GDM1 (cell line): ENCODE results near the gene SMPX.

Experiments
- DNase-seq: peaks from one replicate; lab custom pipeline; 2025; lab: John Stamatoyannopoulos, UW

The SMPX gene

GRCh38 chrX:21711848-21712197 is 46.1 kb downstream of the SMPX start:
- DNase-seq, result no peak

- no peak for DNase-seq
These were observed 46.6 kb downstream of the SMPX start for GRCh38 chrX:21711129-21711847.

GRCh38 chrX:21708116-21708515 is 49.8 kb downstream of the SMPX start:
- DNase-seq, result no peak

- no peak for DNase-seq
These were observed 52.7 kb downstream of the SMPX start for GRCh38 chrX:21705225-21705624.

- DNase-seq, result no peak
These were observed 55.2 kb downstream of the SMPX start for GRCh38 chrX:21702725-21703124.

- no peak for DNase-seq
These were observed 56.9 kb downstream of the SMPX start for GRCh38 chrX:21700967-21701366.

DNA sequence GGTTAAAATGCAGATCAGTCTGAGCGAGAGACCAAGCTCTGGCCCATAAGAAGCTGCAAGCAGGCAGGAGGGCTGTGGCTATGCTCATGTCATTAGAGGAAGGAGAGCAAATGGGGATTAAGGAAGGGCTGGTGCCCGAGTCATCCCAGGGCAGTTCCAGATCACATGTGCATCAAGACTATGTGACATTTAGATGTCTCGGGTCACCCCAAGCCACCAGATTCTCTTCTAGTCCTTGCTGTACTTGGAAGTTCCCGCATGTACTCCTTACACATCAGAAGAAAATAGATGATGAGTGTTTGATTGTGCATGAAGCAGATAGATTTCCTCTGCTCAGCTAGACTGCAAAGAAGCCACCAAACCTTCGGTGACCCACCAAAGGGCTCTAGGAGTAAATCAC is 57.6 kb downstream of the SMPX start:
- no peak for DNase-seq

GRCh38 chrX:21699136-21699535 is 58.8 kb downstream of the SMPX start:
- no peak for DNase-seq

DNA sequence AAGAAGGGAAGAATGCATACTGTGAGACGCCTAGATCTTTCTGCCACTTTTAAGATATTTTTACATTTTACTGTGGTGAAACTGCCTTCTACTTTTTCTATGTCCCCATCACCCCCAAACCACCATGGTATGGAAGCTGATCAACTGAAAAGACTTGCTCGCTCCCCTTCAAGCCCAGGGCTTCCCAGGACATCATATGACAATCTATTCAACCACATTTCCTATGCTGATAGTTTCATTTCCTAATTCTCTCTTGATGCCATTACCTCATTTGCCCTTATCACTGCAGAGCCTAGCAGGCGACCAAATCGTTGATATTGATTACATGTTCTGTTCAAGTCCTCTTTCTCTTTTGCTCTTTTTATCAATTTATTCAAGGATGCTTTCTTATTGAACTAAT is 59.6 kb downstream of the SMPX start:
- DNase-seq, result no peak

DNA sequence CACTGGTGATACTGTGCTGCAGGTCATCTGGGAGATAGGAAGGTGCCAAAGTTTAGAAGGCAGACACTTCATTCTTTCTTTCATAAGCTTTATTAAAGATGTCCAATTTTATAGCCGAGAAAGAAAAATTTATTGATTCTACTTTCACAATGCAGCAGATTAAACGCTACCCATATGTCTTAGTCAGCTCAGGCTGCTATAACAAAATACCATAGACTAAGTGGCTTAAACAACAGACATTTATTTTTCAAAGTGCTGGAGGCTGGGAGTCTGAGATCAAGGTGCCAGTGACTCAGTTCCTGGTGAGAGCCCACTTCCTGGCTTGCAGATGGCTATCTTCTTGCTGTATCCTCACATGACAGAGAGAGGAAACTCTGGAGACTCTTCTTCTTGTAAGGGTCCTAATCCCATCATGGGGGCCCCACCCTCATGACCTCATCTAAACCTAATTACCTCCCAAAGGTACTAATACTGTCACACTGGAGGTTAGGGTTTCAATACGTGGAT is 66.4 kb downstream of the SMPX start:
- DNase-seq, result no peak

DNA sequence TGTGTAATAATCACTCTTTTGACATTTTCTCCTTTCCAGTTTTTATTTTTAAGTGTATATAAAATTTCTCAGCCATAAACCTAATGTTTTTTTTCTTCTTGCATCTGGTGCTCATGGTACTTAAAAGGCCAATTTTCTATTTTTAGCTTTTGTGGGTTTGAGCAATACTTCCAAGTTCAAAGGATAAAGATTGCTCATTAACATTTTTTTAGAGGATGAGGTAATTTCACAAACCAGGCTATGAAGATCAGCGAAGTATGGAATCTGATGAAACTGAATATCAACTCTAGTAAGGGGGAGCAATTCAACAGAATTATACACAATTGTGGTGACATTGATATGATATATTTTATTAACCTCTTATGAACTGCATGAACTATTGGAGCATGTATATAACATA is 74.0 kb downstream of the SMPX start:
- no peak for DNase-seq

DNA sequence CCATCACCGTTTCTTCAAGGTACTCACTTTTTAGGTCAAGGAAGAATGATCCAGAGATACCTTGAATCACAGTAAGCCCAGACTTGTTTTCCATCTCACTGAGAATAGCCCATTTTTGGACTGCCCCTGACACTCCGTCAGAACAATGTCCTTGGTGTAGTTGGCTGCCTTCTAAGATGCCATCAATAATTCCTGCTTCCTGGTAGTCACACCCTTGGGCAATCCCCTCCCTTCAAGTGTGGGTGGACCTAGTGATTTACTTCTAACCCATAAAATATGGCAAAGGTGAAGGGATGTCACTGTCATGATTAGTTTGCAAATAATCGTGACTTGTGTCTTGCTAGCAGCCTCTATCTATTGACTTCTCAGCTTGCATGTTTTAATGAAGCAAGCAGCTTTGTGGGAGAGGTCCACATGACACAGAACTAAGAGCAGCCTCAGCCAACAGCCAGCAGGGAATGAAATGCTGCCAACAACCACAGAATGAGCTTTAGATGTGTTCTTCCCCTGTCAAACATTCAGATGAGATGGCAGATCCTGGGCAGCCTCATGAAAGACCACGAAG is 79.8 kb downstream of the SMPX start:
- no peak for DNase-seq

DNA sequence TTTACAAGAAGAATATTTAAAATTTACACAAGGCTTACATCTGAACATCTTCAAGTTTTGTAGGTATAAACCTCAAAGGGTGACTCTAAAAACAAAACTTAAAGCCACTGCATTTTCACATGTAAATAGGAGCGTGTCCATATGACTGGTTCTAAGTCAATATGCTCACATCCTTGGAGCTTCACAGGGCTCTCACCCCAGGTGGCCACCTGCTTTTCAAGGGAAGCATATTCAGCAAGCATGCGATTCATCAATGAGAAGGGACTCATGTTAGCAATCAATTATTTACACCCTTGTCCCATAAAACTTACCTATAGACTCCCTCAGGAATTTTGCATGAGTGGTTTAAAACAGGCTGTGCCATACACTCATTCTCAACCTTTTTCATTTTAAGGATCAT is 82.0 kb downstream of the SMPX start:
- no peak for DNase-seq

GRCh38 chrX:21674430-21675186 is 83.3 kb downstream of the SMPX start:
- no peak for DNase-seq

GRCh38 chrX:21666679-21667078 is 91.2 kb downstream of the SMPX start:
- no peak for DNase-seq

GRCh38 chrX:21666252-21666651 is 91.7 kb downstream of the SMPX start:
- no peak for DNase-seq

GRCh38 chrX:21662761-21663160 is 95.2 kb downstream of the SMPX start:
- DNase-seq, result no peak

- DNase-seq, result no peak
These were observed 96.6 kb downstream of the SMPX start for GRCh38 chrX:21661316-21661715.

- DNase-seq, result no peak
These were observed 97.8 kb downstream of the SMPX start for GRCh38 chrX:21660156-21660555.

DNA sequence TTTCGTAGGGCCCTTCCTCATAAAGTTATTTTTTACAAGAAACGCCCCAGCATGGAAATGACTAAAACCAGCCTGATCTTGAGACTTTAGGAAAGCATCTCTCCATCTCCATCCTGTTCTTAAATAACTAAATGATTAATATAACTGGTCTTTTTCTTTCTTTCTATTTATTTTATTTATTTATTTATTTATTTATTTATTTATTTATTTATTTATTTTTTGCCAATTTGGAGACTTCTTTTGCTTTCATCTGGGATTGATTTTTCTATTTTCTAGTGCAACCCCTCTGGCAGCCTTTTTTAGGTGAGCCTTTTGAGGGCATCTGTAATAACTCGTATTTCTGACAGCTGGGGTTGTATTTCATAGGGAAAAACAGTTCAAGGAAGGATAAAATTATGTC is 98.6 kb downstream of the SMPX start:
- DNase-seq, result no peak

GRCh38 chrX:21658746-21659145 is 99.2 kb downstream of the SMPX start:
- DNase-seq, result no peak

DNA sequence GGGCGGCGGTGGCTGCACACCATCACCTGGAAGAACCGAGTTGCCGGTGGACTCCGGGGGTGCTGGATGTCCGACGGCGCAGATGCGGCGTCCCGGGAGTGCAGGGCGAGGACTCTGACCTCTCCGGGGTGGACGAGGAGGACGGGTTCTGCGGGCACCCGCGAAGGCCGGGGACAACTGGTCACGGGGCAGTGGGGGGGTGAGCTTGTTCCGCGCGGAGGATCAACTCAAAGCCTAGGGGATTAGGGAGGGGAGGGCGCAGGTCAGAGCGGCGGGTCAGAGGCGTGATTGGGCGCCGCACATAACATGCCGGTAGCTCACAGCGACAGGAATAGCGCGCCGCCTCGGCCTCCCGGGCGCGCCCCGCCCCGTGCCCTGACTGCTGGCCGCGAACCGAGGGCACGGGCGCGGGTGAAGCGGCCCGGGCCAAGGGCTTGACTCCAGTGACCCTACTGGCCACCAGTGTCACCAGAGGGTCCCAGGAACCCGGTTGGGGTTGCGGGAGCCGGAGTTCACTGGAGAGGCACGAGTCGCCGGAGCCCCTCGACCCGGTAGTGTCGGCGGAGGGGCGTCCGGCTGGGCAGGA is 99.7 kb downstream of the SMPX start, which contains the start of gene KLHL34:
KLHL34 (minus strand) TSS at position 179 of the 586 bp plus-strand sequence. CDS start 542 bp downstream, outside the sequence.
- DNase-seq, result no peak
